Cerebellar cortex (tissue), 1 donor: ENCODE measurements around the gene COPRS.
"Not testable (repeated sequence)": the region's sequence is repeated elsewhere in the genome, so short reads cannot be mapped to it uniquely, and the experiment has no call there.

ENCODE experiments used
- DNase-seq: peaks from one replicate; pipeline ENCODE4 v3.0.0-alpha.2; 2015; ENCODE audit warnings: low spot score

The COPRS gene

DNA sequence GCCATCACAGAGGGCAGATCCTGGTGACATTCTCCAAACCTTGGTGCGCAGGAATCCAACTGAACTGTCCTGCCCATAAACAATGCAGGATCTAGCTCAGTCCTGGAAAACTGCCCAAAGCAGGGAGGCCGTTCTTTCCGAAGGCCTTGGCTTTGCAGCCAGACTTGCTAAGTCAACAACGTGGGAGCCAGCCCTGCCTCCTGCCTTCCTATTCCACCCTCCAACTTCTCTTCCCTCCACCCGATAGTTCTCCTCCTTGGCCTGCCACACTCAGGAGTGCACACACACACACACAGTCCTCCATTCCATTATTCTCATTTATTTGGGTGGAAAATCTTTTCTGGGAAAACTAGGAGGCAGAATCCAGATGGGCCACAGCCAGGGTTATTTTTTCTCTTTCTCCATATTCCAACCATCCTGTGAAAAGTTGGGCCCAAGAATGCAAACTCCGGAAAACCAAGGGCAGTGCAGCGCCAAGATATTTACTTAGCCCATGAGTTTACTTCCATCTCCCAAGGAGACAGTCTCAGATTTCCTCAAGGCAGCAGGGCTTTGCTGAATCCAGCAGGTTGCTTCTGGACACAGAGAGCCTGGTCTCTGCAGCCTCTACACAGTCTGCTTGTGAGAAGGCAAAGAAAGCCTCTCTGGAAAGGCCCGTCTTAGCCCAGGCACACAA is 15.8 kb downstream of the COPRS start:
- peak; percentile 69 for DNase-seq

DNA sequence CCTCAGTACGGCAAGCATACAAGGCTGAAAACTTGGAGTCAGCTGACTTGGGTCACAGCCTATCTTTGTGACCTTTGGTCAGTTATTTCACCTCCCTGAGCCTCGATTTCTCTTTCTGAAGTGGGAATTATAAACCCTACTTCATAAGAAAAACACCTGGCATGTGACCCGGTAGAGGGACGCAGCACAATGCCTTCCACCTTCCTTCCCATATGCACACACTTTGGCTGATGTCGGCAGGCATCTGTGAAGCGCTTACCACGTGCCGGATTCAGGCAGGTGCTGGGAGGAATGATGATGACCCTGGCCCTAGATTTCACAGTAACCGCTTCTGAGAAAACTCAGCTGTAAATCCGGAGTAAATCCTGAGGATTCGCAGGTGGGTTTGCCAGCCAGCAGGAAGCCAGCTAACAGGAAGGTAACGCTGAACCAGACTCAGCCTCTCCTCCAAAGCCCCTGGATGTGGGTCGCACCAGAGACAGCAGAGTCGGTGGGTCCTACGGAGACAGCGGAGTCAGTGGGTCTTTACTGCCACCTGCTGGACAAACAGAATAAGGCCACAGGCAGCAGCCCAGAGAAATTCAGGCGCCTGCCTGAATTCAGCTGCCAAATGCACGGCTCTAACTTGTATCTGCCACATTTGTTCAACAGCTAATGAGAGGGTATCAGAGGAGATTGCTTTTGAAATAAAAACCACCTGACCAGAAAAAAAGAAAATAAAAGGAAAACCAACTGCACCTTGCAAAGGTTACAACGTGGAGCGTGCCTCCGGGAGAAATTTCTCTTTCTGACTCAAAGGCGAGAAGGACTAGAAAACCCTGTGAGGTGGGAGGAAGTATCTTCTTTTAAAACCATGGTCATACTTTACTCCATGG is 16.6 kb downstream of the COPRS start:
- peak; percentile 91 for DNase-seq

DNA sequence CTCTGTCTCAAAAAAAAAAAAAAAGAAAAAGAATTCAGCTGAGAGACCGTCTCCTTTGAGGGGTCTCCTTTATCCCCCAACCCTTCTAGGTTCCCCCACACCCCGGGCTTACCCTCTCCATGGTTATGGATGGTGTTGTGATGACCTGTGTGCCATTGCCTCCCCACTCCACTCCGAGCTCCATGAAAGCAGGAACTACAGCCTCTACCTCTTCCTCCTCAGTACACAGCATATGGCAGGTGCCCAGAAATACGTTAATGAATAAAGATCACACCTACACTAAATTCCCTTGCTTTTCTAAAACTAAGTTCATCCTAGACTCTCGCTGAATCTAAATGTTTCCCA is 17.2 kb downstream of the COPRS start:
- DNase-seq, result no peak

DNA sequence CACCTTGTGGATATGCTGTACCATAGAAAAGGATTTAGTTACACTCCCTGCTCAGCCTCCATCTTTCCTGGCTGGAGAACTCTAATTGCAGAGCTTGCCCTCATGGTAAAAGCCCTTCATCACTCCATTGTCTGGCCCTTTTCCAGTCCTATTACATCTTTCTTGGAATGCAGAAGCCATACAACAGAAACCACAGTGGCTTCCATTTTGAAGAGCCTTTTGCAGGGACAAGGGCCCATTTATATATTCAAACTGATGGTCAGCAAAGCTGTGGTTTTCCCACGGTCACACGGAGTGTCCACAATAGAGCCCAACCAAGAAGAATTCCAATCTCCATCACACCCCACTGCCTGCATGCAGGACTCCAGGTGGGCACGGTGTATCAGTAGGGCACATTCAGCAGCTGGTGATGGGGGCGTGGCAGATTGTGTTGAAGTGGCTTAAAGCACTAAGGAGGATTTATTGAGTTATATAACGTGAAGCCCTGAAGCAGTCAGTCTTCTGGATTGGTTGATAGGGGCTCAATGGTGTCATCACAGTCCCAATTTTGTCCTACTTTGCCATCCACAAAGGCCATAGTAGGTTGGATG is 20.3 kb downstream of the COPRS start:
- DNase-seq, result no peak

DNA sequence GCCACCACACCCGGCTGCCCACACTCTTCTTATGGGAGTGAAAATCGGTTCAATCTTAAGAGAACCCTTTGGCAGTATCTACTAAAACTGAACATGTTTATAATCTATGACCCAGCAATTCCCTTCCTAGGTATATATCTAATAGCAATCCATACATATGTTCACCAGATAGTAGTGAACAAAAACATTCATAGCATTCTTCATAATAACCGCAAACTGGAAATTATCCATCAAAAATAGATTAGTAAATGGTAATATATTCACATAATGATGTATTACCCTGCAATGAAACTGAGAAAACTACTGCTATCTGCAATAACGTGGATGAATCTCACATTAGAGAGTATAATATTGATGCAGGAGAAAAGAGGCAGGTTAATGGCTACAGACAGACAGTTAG is 23.1 kb downstream of the COPRS start:
- DNase-seq, result no peak

DNA sequence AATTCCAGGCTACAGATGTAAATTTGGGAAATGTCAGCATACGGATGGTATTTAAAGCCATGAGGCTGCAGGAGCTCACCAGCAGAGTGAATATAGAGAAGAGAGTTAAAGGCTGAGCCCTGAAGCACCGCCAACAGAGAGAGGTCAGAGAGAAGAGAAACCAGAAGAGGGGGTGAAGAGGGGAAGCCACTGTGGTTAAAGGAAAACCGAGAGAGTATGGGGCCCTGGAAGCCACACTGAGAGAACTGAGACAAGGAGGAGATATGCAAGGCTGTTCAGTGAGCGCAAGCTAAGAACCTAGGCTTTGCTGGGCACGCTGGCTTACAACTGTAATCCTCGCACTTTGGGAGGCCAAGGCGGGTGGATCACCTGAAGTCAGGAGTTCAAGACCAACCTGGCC is 24.6 kb downstream of the COPRS start:
- DNase-seq, result no peak

DNA sequence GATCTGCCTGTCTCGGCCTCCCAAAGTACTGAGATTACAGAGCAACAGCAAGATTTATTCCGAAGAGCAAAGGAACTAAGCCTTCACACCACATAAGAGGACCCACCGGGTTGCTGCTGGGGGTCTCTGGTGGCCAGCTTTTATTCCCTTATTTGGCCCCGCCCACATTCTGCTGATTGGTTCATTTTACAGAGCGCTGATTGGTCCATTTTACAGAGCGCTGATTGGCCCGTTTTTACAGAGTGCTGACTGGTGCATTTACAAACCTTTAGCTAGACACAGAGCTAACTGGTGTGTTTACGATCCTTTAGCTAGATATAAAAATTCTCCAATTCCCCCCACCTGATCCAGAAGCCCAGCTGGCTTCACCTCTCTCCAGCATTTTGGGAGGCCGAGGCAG is 26.3 kb downstream of the COPRS start:
- no peak for DNase-seq

DNA sequence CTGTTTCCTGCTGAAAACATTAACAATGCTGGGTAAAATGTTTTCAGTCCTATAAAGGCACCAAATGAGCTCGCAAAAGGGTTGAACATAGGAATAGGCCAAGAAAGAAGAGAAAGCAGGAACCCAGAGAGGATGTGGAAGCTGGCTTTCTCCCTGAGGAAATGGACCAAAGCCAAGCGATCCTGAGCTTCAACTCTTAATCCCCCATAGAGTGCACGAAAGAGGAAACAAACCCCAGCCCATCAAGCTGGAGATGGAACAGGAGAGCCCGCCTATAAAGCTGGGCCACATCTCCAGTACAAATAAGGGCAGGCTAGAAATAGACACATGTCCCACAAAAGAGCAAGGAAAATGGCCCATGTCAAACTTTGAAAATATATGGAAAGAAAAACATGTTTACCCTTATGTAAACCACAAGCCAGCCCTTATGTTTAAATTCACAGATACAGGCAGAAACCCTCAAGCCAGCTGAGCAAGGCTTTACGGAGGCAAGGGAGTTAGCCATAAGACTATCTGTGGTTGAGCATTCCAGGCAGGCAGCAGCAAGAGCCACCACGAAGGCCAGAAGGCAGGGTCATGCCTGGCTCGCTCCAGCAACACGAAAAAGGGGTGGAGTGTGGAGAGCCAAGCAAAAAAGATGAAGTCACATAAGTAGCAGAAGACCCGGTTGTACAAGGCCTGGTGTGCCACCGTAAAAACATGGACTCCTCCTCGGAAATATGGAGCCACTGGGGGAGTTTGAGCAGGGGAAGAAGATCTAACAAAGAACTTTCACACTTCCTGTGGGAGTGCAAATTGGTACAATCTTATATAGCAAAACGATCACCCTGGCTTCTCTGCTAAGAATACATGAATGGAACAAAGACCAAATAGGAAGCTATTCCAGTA is 27.8 kb downstream of the COPRS start:
- no peak for DNase-seq

DNA sequence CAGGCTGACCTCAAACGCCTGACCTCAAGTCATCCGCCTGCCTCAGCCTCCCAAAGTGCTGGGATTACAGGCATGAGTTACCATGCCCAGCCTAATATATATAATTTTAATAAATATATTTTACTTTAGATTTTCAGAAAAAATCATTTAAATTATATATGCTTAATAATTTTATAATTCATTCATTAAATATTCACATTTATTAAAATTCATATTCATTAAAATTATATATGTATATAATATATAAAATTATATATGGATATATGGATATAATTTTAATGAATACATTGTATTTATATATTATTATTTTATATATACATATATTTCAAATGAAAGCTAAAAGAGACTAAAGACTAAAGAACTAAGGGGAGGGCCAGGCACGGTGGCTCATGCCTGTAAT is 29.4 kb downstream of the COPRS start:
- DNase-seq, result no peak

DNA sequence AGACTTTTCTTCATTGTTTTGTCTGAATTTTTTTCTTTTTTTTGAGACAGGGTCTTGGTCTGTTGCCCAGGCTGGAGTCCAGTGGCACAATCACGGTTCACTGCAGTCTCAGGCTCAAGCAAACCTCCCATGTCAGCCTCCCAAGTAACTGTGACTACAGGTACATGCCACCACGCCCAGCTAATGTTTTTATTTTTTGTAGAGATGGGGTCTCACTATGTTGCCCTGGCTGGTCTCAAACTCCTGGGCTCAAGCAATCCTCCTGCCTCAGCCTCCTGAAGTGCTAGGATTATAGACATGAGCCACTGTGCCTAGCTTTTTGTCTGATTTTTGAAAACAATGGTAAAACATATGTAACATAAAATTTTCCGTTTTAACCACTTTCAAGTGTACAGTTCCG is 30.1 kb downstream of the COPRS start:
- DNase-seq, result not testable (repeated sequence)

DNA sequence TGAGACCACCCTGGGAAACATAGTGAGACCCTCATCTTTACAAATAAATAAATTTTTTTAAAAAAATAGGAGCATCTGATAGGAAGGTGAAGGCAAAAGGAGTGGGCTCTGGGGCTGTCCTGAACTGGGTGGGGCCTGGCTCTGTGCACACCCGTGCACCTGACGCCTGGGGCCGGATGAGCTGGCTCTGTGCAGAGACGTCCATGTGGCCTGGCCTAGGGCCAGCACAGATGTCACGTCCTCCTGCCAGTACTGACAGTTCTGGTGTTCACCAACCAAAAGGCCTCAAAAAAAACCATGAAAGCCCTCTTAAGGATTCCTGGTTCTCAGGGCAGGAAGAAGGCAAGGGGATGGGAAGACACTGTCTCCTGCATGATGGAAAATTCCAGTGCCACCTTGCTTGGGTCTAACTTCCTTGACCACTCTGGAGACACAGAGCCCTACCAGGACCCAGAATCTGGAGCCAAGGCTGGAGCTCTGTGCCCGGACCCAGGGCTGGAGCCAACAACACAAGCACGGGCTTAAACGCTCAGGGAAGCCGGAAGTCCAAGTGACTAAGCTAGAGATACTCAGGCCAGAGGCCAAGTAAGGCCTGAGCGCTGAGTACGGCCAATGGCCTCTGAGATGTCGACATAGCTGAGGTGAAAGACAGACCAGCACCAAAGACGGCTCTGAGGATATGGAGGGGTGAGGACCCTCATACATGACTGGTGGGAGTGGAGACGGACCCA is 32.9 kb downstream of the COPRS start:
- DNase-seq, result peak; percentile 47

DNA sequence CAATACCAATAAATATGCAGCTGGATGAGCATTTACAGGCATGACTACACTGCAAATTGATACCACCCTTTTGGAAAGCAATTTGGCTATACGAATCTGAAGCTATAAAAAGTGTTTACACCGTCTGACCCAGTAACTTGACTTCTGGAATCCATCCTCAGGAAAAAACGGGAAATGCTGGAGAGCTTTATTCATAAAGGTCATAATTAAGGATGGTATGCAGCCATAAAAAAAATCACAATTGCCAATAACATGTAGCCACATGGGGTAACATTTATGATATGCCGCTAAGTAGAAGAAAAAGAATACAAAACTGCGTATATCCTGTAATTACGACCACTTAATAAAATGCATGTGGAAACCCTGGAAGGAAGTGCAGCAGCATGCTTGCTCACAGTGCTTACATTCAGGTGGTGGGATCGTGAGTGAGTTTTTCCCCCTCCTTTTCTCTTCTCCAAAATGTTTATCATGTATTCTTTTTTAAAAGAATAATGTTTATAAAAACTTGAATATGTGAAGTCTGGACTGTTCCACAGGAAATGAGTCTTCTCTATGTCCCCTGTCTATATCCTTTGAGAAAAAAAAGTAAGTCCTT is 34.2 kb downstream of the COPRS start:
- no peak for DNase-seq

DNA sequence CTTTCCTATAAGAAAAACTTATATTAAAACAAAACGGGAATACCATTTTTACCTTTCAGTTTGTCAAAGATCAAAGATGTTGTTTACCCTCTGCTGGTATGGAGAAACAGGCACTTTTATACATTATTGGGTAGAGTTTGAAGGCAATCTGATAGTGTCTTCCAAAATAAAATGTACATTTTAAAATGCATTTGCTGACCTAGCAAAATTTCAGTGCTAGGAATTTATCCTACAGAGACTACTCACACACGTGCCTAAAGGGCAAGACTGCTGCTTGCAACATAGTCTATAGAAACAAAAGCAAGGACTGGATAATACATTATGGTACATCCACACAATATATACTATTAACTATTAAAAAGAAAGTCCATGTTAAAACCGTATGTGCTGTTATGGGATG is 36.0 kb downstream of the COPRS start:
- DNase-seq, result no peak

DNA sequence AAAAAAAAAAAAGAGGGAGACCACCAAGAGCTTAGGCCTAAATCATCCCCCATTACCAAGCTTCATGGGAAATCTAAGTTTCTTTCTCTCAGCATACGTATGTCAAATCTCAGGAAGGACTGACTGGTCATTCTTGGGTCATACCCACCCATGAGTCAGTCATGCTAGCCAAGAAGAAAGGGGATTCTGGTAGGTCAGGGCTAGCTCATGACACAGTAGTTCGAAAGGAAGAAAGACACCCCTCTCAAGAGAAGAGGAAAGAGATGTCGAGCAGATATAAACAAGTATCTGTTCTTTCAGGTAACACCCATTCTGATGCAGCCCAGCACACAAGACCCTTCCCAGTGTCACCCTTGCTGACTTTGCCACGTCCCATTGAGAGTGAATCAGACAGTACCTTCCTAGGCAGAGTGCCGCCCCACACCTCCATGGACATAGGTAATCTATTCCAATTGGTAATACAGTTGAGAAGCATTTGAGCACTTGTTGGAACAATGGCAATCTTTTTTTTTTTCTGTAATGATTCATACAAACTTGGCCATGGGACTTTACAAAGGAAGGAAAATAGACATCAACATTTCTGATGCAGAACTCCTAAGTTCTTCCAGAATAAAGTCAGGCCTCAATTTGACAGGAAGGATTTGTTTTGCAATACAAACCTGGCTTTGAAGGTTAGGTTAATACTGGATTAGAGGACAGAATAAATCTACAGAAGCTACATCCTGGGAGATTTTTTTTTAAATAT is 38.2 kb downstream of the COPRS start:
- DNase-seq, result no peak

DNA sequence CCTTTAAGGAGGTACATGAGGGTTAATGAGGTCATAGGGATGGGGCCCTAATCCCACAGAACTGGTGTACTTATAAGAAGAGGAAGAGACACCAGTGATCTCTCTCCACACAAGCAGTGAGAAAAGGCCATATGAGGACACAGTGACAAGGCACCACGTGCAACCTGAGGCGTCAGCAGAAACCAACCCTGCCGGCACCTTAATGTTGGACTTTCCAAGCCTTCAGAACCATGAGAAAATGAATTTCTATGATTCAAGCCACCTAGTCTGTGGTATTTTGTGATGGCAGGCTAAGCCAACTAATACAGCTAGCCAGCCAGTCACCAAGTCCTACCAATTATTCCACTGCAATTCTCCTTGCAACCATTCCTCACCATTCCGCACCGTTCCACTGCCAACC is 39.5 kb downstream of the COPRS start:
- DNase-seq, result no peak

DNA sequence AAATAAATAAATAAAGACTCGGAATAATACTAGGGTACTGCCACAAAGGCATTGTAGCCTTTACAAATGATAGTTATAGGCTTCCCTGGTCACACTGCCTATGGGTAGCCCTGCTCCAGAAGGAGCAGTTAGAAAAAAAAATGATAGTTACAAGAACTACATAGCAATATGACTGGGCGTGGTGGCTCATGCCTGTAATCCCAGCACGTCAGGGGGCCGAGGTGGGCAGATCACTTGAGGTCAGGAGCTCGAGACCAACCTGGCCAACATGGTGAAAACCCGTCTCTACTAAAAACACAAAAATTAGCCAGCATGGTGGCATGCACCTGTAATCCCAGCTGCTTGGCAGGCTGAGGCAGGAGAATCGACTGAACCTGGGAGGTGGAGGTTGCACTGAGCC is 40.2 kb downstream of the COPRS start:
- DNase-seq, result not testable (repeated sequence)

DNA sequence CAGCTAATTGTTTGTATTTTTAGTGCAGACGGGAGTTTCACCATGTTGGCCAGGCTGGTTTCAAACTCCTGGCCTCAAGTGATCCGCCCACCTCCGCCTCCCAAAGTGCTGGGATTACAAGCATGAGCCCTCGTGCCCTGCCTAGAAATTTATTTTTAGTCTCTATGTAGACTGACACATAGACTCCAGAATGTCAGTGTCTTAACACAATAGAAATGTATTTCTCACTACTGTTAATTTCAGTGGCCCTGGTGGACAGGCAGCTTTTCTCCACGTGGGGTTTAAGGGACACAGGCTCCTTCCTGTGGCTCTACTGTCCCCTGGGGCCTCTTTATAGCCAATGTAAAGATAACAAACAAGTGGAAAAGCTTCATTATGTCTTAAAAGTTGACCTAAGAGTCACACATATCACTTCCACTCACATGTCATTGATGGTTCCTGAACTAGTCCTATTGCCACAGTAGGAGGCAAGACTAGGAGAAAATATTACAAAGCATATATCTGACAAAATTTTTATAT is 43.8 kb downstream of the COPRS start:
- DNase-seq, result no peak

DNA sequence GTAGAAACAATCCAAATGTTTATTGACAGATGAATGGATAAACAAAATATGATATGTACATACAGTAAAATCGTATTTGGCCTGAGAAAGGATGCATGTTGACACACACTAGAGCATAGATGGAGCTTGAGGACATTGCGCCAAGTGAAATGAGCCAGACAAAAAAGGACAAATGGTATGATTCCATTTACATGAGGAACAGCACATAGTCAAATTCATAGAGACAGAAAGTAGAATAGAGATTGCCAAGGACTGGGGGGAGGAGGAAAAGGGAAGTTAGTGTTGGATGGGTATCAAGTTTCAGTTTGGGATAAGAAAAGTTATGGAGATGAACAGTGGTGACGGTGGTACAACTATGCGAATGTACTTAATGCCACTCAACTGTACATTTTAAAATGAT is 47.9 kb downstream of the COPRS start:
- DNase-seq, result no peak

DNA sequence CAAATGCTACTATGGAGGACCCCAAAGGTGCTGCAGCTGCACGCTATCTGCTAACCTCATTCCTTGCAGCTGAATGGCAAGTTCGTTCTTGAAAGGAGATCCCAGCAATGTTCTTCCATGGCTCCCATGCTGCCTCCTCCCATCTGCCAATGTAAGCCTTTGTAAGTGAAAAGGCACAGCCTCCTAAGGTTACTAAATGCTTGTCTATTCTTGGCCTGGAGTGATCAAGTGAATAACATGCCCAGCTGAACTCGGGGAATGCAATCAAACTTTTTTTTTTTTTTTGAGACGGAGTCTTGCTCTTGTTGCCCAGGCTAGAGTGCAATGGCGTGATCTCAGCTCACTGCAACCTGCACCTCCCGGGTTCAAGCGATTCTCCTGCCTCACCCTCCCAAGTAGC is 49.2 kb downstream of the COPRS start:
- not testable (repeated sequence) for DNase-seq

DNA sequence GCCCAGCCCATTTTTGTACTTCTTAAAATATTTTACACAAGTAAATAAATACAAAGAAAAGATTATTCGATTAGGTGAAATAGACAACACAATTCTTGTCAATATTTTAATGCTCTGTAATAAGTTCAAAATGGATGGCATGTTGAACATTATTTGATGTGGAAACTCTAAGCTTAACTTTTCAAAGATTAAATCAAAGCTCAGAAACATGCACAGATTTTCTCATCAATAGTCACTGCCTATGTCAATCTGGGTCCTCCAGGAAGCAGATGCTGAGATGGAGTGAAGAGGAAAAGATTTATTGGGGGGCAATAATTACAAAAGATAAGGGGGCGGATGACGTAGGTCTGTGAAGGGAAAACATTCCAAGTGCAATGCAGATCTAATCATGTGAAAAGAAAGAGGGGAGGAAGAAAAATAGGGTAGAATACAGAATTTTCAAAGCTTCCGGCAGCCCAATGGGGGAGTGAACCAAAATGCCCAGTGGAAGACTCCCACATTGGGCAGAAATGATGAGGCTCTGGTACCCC is 50.5 kb downstream of the COPRS start:
- no peak for DNase-seq
